ENCODE measurements around the gene DGKH.
"Not testable (repeated sequence)": the region's sequence is repeated elsewhere in the genome, so short reads cannot be mapped to it uniquely, and the experiment has no call there.

Gene DGKH

GRCh38 chr13:42040730-42041010 is 7.8 kb upstream of the DGKH start:
- no peak for DNase-seq

DNA sequence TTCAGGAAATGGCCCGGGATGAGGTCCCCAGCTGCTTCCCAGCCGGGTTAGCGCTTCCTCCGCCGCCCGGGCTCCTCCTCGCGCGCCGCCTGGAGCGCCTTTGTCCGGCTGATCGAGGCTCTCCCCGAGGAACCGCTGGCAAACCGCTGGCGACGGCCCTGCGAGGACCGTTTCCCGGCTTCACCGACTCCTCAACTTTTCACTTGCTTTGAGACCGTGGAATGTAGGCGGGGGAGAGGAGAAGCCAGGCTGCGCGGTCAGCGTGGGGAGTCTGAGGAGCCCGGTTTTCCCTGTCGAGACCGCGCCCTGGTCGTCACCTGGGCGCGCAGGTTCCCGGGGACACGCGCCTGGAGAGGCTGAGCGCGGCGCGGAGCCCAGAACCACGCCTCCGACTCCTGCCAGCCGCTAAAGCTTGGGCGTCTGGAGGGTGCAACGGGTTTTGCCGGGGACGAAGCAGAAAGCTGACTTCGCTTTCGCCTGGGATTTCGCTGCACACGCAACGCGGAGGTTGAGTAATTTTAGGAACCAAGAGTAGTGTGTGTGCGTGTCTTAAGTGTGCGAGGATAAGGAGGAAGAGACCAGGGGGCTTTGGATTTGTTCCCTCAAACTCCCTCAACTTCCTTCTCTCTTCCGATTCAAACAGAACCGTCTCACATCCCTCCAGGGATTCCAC is 7.3 kb upstream of the DGKH start:
- DNase-seq, result peak; percentile 83

DNA sequence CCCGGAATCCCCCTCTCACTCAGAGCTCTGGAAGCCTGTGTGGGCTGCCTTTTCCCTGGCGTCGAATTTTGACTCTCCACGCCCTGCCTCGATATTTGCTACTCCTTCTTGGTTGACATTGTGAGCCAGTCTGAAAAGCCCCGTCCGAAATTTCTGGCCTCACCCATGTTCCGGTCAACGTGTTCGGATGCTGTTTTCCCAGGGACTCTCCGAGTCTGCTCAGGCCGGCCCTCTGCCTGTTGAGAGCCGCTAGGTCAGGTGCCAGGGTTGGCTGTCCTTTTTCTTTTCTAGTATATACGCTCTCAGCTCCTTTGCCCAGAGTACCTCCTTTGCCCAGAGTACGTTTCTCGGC is 6.8 kb upstream of the DGKH start:
- DNase-seq, result peak; percentile 82

DNA sequence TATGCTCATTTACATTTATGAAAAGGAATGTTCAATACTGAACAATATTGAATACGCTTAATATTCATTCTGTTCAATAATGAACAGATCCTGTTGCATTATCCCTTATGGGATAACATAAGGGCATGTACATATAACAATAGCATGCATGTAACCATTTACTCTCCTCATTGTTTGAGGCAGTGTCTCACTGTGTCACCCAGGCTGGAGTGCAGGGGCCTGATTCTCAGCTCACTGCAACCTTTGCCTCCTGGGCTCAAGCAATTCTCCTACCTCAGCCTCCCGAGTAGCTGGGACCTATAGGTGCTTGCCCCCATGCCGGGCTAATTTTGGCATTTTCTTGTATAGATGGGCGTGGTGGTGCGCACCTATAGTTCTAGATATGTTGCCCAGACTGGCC is 4.8 kb upstream of the DGKH start:
- DNase-seq, result no peak

GRCh38 chr13:42046448-42046847 is 2.0 kb upstream of the DGKH start:
- DNase-seq, result no peak

DNA sequence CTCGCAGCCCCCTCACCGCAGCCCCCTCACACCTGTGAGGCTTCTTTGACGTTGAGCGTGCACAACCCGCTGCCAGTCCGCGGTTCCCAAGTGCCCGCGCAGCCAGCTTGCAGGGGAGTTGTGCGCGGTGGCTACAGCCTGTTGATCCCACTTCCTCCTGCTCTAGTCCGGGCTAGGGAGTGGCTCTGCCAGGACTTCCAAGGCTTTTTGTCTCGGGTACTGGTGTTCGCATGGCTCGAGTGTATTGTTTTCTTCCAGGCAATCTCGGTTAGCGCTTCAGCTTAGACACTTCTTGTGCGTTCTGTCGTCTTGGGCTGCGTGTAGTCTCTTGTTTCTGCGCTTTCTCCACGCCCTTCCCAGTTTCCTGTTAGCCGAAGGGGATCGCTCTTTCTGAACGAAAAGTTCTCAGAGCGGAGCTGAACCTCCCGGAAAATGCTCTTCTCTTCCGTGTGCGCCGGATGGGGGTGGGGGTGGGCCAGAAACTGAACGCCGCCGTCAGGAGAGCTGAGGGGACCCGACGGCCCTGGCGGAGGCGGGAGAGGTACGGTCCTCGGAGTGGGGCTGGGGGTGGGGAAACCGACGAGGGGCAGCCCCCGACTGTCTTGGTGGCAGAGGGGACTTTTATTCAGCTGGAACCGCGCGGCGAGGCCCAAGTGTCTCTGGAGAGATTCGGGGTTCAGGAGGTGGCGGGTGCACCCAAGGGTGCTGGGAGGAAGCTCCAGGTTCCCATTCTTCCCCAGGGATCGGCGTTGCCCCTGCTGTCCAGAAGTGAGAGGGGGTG is 697 bp upstream of the DGKH start:
- DNase-seq, result peak; percentile 72

DNA sequence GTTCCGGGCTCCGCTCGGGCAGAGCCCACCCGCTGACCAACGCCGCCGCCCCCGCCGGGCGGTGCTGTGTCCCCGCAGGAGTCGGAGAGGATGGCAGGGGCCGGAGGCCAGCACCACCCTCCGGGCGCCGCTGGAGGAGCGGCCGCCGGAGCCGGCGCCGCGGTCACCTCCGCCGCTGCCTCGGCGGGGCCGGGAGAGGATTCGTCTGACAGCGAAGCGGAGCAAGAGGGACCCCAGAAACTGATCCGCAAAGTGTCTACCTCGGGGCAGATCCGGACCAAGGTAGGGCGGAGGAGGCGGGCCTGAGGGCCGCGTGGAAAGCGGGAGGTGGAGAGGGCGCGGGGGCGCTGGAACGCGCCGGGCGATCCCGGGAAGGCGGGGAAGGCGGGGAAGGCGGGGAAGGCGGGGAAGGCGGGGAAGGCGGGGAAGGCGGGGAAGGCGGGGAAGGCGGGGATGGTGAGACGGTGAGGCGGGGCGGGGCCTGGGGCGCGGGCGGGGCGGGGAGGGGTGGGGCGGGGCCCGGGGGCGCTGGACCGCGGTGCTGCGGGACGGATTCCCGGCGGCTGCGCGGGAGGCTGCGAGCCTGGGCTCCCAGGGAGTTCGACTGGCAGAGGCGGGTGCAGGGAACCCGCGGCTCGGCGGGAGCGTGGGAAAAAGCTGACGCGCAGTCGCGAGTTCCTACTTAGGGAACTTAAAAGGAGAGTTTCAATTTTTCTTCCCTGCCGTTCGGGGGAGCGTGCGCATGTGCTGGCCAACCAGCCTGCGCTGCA is 421 bp downstream of the DGKH start:
- peak; percentile 86 for DNase-seq

DNA sequence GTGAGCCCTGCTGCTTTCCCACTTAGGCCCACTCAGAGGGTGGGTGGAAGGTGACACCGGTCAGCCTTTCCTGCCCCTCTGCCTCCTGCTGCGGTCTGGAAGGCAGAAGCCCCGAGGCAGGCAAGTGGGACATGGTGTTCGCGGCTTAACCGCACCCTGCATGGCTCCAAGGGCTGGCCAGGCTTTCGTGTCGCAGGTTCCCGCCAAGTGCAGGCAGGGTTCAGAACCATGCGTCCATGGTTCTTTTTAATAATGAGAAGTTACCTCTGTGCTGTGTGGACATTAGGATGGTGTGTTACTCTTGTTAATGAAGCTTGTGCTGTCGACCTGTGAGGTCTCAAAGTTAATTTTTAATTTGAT is 986 bp downstream of the DGKH start:
- no peak for DNase-seq

DNA sequence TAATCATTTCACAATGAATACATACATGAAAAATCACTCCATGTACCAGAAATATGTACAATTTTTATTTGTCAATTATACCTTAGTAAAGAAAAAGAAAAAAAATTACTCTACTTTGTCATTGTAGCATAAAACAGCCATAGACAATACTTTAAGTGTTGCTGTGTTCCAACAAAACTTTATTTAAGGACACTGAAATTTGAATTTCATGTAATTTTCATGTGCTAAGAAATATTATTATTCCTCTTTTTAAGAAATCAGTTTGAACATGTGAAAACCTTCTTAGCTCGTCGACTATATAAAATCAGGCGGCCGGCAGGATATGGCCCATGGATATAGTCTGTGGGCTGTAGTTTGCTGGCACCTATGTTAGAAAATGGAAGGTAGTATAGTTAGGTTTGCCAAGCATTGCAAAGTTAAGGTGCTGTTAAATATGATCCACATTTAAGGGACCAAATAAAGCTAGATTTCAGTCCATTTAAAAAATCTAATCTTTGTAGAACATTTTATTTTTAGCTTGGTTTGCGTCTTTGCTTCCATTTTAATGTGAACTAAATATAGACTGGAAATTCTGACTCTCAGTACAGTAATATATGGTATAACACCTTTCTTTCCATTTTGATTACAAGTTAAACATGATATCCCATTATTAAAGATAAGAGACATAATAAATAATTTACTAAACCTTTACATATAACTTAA is 6.5 kb downstream of the DGKH start:
- no peak for DNase-seq

GRCh38 chr13:42055500-42056085 is 7.1 kb downstream of the DGKH start:
- DNase-seq, result no peak

DNA sequence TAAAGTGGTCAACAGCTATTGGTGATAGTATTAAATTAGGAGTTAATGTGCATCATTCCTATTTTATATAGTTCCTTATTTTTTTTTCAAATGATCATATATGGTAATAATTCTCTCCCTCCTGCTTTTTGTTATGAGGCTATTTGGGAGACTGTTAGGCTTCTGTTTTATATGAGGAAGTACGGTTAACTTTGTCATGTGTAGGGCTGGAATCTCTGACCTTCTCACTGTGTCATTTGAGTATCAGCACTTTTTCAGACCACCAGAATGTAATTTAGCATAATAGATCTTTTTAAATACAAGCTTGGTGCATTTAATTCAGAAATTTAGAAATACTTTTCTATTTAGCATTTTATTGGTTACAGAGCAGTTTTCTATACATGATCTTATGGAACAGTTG is 7.7 kb downstream of the DGKH start:
- DNase-seq, result no peak

DNA sequence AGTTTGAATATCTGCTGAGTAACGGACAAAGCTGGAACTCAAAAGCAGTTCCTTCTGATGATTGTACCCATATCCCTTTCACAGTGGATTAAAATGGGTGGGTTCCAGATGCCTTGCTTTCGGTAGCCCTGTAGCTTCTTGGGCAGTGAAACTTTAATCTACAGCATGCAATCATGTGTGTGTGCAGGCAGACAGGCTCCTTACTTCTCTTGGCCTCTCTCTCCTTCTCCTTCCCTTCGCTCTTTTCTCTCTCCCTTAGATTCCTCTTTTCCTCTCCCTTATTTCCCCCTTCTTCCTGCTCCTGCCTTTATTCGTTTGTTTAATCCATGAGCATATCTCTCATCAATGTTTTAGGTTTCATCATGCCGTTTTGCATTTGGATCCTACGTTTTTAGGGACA is 8.1 kb downstream of the DGKH start:
- no peak for DNase-seq

GRCh38 chr13:42057918-42058530 is 9.6 kb downstream of the DGKH start:
- DNase-seq, result no peak

GRCh38 chr13:42061943-42062342 is 13.5 kb downstream of the DGKH start:
- DNase-seq, result no peak

GRCh38 chr13:42063105-42063504 is 14.7 kb downstream of the DGKH start:
- DNase-seq, result no peak

GRCh38 chr13:42064259-42064658 is 15.8 kb downstream of the DGKH start:
- no peak for DNase-seq

- no peak for DNase-seq
Measured at GRCh38 chr13:42064966-42065365, 16.5 kb downstream of the DGKH start.

- DNase-seq, result no peak
Measured at GRCh38 chr13:42065414-42065813, 17.0 kb downstream of the DGKH start.

DNA sequence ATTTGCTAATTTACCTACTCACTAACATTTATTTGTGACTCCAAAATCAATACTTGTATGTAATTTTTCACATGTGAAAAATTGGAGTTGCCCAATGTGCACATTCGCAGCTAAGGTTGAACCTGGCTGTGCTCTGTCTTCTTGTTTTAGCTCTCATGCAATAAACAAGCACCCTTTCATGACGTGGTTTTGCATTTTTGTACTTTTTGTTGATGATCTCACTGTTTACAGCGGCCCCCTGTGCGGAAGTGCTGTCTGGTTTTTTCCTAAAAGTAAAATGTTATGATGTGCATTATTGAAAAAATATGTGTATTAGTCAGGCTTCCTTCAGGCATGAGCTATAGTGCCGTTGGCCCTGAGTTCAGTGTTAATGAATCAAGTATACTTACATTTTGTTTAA is 18.1 kb downstream of the DGKH start:
- DNase-seq, result no peak

DNA sequence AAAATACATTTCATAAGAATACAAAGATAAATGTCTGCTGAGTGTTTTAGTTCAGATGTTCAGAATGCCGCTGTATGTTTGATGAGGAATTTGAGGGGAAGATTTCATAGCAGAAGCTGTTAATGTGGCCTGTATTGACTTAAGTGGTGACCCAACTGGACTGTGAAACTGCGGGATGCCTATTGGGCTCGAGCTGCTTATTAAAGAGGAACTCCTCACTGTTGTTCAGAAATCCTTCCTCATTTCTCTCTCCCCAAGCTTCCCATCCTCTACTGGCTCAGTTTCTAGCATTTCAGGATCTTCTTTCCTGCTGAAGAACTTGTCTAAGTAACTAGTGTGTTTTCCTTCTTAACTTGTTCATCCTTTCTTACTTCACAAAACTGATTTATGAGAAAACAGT is 20.4 kb downstream of the DGKH start:
- no peak for DNase-seq

DNA sequence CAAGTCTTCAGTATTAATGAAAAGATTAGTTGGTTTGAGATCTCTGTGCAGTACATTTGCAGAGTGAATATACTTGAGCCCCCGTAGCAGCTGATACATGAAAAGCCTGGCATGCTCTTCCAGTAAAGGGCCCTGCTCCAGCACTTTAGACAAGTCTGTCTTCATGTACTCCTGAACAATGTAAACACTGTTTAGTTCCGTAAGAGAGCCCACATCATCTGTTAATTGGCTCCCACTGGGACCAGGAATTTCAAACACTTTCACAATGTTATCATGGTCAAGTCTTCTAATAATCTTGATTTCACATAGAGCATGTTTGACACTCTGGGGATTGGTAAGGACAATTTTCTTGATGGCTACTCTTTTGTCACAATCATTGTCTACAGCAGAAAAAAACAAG is 22.2 kb downstream of the DGKH start:
- DNase-seq, result peak; percentile 27

GRCh38 chr13:42071179-42071578 is 22.7 kb downstream of the DGKH start:
- DNase-seq, result not testable (repeated sequence)
